Stimulated activated CD8-positive, alpha-beta memory T cell treated with anti-CD3 and anti-CD28 coated beads, Interleukin-15, amount 100 ng/mL, for 1 hour (primary cell): ENCODE results near the gene SBF2.
"Not testable (repeated sequence)": the region's sequence is repeated elsewhere in the genome, so short reads cannot be mapped to it uniquely, and the experiment has no call there.

Source experiments
- DNase-seq: peaks from one replicate; pipeline ENCODE4 v3.0.0-alpha.2; 2020; ENCODE audit warnings: low read depth

The SBF2 gene

GRCh38 chr11:9747229-9747628, 546.8 kb downstream of the SBF2 start:
- DNase-seq = no peak

- DNase-seq = no peak
These were observed 548.4 kb downstream of the SBF2 start for GRCh38 chr11:9745411-9746211.

- DNase-seq = not testable (repeated sequence)
These were observed 550.5 kb downstream of the SBF2 start for GRCh38 chr11:9743512-9743911.

- DNase-seq = no peak
These were observed 552.8 kb downstream of the SBF2 start for GRCh38 chr11:9741260-9741659.

- DNase-seq = no peak
These were observed 553.7 kb downstream of the SBF2 start for GRCh38 chr11:9740202-9740883.

GRCh38 chr11:9739123-9739900, 554.7 kb downstream of the SBF2 start:
- DNase-seq = no peak

GRCh38 chr11:9738707-9739106, 555.3 kb downstream of the SBF2 start:
- DNase-seq = no peak

- DNase-seq = no peak
These were observed 555.9 kb downstream of the SBF2 start for GRCh38 chr11:9738116-9738515.

- no peak for DNase-seq
These were observed 557.7 kb downstream of the SBF2 start for GRCh38 chr11:9736365-9736764.

GRCh38 chr11:9735919-9736318, 558.1 kb downstream of the SBF2 start:
- no peak for DNase-seq

- no peak for DNase-seq
These were observed 558.8 kb downstream of the SBF2 start for GRCh38 chr11:9735236-9735635.

- no peak for DNase-seq
These were observed 560.8 kb downstream of the SBF2 start for GRCh38 chr11:9733212-9733611.

GRCh38 chr11:9732453-9732852, 561.6 kb downstream of the SBF2 start:
- DNase-seq = no peak

GRCh38 chr11:9731256-9731655, 562.8 kb downstream of the SBF2 start:
- no peak for DNase-seq
